NCI-H2107 (cell line): ENCODE results near the gene FAR2.
"Not testable (repeated sequence)": the region's sequence is repeated elsewhere in the genome, so short reads cannot be mapped to it uniquely, and the experiment has no call there.

Experiments used
- DNase-seq: peaks from one replicate; lab custom pipeline; 2025; lab: John Stamatoyannopoulos, UW

Gene FAR2

GRCh38 chr12:29152981-29153630 is 4.0 kb downstream of the FAR2 start:
- peak; percentile 28 for DNase-seq

- DNase-seq = no peak
These were observed 6.0 kb downstream of the FAR2 start for GRCh38 chr12:29155079-29155478.

GRCh38 chr12:29157486-29157946 is 8.4 kb downstream of the FAR2 start:
- DNase-seq = no peak

GRCh38 chr12:29158115-29158763 is 9.2 kb downstream of the FAR2 start:
- no peak for DNase-seq

GRCh38 chr12:29159661-29160060 is 10.6 kb downstream of the FAR2 start:
- DNase-seq = no peak

- no peak for DNase-seq
These were observed 11.2 kb downstream of the FAR2 start for GRCh38 chr12:29160230-29160629.

GRCh38 chr12:29163146-29163545 is 14.1 kb downstream of the FAR2 start:
- no peak for DNase-seq

GRCh38 chr12:29164477-29165393 is 15.7 kb downstream of the FAR2 start:
- no peak for DNase-seq

- no peak for DNase-seq
These were observed 18.4 kb downstream of the FAR2 start for GRCh38 chr12:29167445-29167844.

GRCh38 chr12:29167988-29168387 is 18.9 kb downstream of the FAR2 start:
- no peak for DNase-seq

- not testable (repeated sequence) for DNase-seq
These were observed 20.9 kb downstream of the FAR2 start for GRCh38 chr12:29169978-29170377.

GRCh38 chr12:29170478-29171084 is 21.5 kb downstream of the FAR2 start:
- DNase-seq = not testable (repeated sequence)

- no peak for DNase-seq
These were observed 22.6 kb downstream of the FAR2 start for GRCh38 chr12:29171421-29172258.

GRCh38 chr12:29176941-29177340 is 27.9 kb downstream of the FAR2 start:
- DNase-seq = no peak

GRCh38 chr12:29182247-29182646 is 33.2 kb downstream of the FAR2 start:
- not testable (repeated sequence) for DNase-seq

- DNase-seq = no peak
These were observed 38.7 kb downstream of the FAR2 start for GRCh38 chr12:29187756-29188155.

GRCh38 chr12:29191267-29191850 is 42.3 kb downstream of the FAR2 start:
- DNase-seq = no peak

- no peak for DNase-seq
These were observed 49.8 kb downstream of the FAR2 start for GRCh38 chr12:29198901-29199300.

- no peak for DNase-seq
These were observed 51.5 kb downstream of the FAR2 start for GRCh38 chr12:29200586-29200985.

- no peak for DNase-seq
These were observed 52.2 kb downstream of the FAR2 start for GRCh38 chr12:29201296-29201695.

- DNase-seq = no peak
These were observed 52.7 kb downstream of the FAR2 start for GRCh38 chr12:29201746-29202145.
